Measurements from ENCODE around the gene APOBEC3A.
A peak's percentile ranks its signal among the peaks of the same experiment; 100 is the strongest.

APOBEC3A gene

DNA sequence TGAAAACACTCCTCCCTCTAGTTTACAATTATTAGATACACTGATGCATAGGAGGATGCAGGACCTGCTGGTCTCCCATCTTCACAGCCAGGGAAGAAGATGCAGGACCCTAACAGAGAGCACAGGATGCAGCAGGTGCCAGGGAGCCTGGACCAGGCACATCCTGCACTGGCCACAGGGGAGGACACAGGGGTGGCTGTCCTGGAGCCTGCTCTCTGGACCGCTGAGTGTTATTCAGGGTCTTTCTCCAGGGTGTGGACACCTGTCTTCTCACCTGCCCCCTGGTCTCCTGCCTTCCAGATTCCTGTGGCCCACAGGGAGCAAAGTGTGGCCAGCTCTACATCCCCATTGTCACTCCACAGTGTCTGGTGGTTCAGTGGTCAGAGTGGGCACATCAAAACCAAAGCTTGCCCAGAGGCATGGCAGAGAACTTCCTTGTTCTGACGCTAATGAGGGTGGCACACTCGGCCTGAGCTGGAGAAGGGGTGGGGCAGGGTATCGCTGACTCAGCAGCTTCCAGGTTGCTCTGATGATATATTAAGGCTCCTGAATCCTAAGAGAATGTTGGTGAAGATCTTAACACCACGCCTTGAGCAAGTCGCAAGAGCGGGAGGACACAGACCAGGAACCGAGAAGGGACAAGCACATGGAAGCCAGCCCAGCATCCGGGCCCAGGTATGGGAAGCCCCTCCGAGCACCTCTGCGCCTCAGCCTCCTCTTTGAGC, at the start of gene APOBEC3A:
Gene APOBEC3A, plus strand, starts transcription at position 564 of the 725 bp plus-strand sequence. Its CDS starts 83 bp downstream, at position 647.
- DNase-seq = peak; percentile 44

DNA sequence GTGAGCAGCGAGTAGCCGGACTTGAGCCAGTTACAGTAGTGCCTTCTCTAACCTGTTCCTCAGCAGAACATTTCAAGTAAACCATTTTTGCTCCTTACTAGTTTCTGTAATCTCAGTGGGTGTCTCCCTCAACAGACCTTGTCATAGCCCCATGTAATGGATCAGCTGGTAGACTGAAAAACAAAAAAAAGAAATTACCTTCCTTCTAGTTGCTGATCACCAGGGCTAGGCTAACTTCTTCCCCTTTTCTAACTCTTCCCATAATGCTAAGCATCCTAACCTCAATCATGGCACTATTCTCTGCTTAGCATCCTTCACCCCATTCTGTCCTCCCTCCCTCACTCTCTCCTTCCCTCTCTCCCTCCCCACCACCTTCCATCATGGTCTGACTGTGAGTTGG, 49.6 kb upstream of the APOBEC3A start:
- DNase-seq = no peak

DNA sequence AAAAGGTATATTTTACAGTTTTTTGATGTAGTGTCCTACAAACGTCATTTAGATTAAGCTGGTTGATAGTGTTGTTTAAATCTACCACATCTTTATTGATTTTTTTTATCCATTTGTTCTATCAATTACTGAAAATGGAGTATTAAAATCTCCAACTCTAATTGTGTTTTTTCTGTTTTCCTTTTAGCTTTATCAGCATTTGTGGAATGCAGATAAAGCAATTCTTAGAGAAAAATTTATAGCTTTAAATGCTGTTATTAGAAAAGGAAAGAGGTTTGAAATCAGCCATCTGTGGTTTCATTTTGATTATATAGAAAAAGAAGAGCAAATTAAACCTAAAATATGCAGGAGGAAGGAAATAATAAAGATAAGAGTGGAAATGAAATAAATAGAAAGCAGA, 46.0 kb upstream of the APOBEC3A start:
- DNase-seq = no peak

DNA sequence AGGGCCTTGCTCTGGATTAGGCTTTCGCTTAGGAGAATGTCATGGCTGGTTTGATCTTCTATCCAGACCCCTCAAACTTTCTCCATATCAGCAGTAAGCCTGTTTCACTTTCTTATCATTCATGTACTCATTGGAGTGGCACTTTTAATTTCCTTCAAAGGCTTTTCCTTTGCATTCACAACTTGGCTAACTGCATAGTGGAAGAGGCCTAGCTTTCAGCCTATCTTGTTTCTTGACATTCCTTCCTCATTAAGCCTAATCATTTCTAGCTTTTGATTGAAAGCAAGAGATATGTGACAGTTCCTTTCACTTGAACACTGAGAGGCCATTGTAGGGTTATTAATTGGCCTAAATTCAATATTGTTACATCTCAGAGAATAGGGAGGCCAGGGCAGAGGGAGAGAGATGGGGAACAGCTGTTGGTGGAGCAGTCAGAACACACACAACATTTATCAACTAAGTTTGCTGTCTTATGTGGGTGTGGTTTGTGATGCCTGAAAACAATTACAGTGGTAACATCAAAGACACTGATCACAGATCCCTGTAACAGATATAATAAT, 37.7 kb upstream of the APOBEC3A start:
- no peak for DNase-seq

DNA sequence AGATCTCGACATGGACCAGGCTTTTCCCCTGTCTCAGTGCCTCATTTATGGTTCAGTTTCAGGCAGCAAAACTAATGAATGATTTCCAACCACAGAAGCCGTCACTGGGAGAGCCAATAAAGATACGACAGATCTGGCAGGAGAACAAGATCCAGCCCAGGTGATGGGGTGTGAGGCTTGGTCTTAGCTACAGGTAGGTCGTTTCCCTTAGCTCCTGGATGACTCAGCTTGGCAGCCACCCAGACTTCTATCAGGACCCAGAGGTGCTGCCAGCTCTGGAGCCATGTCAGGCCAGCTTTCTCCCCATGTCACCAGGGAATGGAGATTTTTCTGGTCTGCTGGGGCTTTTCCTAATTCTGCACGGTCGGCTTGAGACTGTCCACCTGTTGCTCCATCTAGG, 36.3 kb upstream of the APOBEC3A start:
- no peak for DNase-seq

DNA sequence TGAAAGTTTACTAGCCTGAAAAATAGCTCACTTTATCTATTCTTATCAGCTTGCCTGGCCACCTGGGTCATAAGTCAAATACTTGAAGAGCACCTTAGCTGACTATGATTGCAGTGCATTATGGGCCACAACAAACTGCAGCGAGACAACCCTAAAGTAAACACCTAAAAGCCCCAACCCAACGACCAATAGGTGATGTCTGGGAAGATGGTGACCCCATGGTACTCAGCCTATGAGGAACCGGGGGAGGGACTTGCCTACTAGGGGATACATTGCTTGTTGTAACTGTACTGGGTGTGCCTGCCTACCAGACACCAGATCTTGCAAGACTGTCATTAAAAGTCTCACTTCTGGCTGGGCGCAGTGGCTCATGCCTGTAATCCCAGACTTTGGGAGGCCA, 35.6 kb upstream of the APOBEC3A start:
- no peak for DNase-seq

DNA sequence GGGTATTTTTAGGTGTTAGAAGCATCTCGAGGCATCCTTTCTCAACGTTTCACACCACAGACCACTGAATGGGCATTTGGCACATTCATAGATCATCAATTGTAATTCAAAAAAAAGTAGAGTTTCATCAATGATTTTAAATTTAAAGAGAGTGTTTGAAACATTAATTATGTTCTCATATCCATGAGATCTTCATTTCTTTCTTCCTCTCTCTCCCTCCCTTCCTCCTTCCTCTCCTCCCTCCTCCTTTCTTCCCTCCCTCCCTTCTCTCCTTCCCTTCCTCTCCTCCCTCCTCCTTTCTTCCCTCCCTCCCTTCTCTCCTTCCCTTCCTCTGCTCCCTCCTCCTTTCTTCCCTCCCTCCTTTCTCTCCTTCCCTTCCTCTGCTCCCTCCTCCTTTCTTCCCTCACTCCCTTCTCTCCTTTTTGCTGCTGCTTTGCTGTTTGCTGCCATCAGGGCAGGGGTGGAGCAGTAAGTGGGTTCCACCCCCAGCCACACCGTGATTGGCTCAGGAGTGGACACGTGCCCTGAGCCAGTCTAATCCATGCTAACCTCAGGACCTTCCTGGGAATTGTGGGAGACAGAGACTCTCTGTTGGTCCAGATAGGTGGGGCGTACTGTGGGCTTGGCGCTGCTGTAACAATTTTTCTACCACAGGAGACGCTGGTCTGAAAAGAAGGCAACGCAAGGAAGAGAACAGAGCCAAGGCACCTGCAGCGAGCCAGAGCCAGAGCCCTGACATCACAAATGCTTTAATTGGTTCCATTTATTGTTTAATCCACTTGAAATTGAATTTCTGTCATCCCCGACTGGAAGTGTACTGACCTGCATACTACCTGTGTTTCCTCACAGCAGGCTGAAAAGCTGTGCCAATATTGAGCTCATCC, 33.7 kb upstream of the APOBEC3A start:
- no peak for DNase-seq

DNA sequence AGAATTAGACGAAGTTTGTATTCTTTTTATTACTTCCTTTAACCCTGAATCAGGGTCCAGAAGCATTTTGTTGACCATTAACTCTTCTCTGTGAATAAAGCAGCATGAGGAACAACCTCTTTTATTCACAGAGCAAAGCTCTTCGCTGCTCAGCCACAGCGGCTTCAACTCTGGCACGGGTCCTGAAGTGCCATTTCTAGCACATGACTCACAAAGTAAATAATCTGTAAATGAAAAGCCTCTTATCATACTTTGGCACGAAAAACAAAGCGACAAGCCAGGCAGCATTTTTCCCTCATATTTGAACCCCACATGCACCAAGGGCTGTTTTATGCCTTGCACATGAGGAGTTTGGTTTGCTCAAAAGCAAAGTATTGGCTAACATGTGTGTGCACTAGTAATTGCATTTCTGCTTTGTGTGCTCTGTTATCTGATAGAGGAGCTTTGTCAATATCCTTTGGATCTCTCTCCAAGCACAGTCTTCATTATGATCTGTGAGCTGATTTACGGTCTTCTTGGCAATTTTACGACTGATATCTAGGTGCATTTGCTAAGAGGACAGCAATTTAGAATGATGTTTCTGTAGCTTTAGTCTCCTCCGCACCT, 33.0 kb upstream of the APOBEC3A start:
- DNase-seq = no peak

DNA sequence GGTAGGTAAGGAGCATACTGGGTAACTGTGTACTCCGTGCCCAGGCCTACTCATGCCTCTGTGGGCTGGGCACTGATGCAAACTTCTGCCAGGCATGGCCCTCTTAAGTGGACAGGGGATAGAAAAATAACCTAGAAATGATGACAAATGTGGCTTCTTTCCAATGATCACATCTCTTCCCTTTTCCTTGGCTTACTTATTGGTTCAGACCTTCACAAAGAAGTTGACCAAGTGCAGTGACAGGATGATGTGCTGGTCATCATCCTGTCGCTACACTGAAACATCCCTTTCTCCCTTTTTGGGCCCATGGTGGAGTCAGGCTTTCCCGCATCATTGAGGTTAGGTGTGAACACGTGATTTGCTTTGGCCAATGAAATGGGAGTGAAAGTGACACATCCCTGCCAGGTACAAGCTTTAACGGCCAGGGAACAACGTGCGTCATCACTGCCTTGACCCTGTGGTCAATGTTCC, 31.8 kb upstream of the APOBEC3A start:
- no peak for DNase-seq

DNA sequence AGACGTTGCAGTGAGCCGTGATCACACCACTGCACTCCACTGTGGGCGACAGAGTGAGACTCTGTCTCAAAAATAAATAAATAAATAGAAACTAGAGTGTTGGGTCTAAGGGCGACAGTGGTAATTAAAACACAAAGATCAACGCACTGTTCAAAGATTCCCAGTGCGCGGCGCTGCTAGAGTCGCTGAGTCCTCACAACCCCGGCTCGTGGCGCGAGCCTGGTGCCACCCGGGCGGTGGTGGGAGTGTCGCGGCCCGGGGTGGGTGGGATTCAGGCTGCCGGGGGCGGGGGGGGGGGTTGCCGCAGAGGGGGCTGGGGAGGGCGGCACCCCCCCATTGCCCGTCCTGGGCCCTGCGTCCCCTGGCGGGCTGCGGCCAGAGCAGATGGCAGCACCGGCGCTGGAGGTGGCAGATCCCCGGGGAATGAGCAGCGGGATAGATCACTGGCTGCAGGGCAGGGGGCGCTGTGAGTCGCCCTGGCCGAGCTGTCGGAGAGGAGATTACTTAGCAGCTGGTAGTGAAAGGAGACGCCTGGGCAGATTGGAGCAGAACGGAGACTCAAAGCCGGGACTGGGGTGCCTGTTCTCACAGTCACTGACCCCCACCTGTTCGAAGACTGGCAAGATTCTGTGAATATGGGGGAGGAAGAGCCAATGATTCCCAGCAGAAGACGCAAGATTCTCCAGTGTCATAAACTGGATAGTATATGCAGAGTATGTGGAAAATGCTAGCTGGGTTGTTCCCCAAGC, 30.2 kb upstream of the APOBEC3A start:
- DNase-seq = peak; percentile 88

DNA sequence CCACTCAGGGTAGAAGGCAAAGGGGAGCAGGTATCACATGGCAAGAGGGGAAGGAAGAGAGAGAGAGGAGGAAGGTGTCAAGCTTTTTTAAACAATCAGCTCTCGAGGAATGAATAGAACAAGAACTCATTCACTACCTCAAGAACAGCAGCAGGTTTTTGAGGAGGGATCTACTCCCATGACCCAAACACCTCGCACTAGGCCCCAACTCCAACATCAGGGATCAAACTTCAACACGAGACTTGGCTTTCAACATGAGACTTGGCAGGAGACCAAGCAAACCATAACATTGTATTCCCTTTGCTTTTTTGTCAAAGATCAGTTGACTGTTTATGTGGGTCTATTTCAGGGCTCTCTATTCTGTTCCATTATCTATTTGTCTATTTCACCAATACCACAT, 26.9 kb upstream of the APOBEC3A start:
- no peak for DNase-seq

DNA sequence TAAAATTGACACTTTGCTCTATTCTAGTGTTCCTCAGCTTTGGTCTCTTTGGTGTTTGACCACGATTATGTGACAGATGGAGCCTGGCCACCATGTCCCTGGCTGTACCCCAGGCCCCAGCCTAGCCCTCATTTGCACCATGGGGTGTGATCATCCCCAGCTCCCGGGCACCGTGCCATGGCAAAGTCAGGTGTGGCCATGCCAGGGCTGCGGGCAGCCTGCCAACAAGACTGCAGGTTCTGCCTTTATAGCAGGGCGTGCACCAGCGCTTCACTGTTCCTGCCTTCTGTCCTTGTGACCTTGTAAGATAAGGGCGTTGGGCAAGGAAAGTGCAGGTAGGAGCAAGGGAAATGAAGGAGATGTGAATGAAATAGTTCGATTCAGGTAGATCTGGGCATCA, 22.4 kb upstream of the APOBEC3A start:
- DNase-seq = peak; percentile 22

DNA sequence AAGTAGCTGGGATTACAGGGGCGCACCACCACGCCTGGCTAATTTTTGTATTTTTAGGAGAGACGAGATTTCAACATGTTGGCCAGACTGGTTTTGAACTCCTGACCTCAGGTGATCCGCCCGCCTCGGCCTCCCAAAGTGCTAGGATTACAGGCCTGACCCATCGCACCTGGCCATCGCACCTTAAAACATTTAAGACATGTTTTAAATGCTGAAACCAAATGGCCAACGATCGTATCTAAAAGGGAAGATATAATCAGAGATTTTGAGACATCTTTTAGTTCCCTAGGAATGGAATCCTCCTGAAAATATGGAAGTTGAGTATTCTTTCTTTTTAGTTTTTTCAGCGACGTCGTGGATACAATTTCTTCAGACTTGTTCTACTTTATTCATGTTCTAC, 21.8 kb upstream of the APOBEC3A start:
- DNase-seq = no peak

DNA sequence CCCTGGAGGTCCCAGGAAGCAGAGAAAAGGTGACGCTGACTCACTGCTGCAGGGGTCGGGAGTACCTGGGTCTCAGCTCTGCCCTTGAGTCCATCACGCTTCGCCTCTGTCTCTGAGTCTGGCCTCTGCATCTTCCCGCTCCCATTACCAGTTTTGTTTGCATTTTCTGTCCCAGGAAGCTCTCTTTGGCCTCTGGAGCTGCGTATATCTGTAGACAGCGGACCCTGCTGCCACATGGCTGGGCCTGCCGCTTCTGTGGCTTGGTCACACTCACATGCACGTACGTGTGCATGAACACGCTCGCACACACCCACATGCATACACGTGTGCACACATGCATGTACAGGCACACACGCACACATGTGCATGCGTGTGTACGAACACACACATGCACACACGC, 20.8 kb upstream of the APOBEC3A start:
- peak; percentile 29 for DNase-seq

DNA sequence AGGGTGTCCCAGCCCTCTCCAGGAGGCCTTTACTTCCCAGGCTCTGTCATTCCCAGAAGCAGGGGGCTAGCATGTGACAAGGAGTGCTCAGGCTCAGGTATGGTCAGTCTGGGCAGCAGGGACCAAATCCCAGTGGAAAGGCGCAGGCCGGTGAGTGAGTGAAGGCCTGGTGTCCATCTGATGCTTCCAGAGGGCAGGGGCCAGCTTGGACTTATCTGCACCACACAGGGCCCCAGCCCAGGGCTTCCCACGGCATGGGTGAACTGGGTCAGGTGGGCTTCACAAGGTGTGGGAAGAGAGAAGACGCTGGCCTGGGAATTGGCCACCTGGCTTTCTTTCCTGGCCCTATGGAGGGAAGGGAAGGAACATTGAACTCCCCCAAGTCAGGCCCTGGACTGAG, 20.4 kb upstream of the APOBEC3A start:
- peak; percentile 17 for DNase-seq

DNA sequence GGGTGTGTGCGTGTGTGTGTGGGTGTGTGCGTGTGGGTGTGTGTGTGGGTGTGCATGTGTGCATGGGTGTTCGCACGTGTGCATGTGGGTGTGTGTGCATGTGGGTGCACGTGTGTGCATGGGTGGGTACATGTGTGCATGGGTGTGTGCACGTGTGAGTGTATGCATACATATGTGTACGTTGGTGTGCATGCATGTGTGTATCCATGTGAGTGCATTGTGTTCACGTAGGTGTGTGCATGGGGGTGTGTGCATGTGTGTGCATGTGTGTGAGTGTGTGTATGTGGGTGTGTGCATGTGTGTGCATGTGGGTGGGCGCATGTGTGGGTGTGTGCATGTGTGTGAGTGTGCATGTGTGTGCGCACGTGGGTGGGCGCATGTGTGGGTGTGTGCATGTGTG, 19.9 kb upstream of the APOBEC3A start:
- DNase-seq = peak; percentile 27

DNA sequence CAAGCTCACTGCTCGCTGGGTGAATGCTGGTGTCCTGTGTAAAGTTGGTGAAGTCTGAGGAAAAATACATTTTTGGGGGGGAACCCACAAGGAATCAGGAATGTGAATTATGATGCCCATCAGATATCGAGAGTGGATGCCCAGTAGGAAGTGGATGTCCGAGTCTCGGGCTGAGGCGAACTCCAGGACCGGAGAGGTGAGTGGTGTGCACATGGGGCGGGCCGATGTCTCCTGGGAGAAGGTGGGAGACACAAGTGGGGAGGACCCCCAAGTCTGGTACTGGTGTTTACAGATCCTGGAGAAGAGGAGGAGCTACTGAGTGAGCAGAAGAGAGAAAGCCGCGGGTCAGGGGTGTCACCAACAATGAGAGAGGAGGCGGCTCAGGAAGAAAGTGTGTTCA, 19.2 kb upstream of the APOBEC3A start:
- peak; percentile 34 for DNase-seq

DNA sequence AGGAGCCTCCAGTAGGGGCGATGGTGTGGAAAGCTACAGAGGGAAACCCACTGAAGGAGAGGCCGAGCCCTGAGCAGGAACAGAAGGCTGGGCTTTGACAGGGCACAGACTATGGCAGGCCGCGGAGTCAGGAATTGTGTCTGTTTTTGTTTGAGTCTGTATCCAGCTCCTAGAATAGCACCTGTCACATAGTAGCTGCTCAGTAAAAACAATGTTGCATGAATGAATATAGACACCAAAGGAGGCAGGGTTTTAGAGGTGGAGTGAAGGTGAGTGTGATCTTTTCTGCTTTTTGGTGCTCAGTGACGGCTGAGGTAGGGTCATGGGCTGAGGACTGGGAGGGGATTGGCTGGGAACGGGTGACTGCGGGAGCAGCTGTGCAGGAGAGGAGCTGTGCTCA, 18.5 kb upstream of the APOBEC3A start:
- no peak for DNase-seq

DNA sequence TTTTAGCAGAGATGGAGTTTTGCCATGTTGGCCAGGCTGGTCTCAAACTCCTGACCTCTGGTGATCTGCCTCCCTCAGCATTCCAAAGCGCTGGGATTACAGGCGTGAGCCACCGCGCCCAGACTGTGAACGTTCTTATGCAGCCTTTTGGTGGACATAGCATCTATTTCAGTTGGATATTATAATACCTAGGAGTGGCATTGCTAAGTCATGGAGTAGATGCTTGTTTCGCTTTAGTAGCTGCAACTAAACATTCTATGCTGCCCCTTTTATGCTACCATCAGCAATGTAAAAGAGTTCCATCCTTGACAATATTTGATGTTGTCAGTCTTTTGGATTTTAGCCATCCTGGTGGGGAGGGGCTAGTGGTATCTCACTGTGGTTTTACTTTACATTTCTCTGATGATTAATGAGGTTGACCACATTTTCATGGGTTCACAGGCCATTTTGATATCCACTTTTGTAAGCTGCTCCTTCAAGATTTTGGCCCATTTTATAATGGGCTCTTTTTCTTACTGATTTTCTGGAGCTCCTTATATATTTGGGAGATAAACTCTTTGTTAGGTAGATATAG, 16.5 kb upstream of the APOBEC3A start:
- DNase-seq = peak; percentile 22

DNA sequence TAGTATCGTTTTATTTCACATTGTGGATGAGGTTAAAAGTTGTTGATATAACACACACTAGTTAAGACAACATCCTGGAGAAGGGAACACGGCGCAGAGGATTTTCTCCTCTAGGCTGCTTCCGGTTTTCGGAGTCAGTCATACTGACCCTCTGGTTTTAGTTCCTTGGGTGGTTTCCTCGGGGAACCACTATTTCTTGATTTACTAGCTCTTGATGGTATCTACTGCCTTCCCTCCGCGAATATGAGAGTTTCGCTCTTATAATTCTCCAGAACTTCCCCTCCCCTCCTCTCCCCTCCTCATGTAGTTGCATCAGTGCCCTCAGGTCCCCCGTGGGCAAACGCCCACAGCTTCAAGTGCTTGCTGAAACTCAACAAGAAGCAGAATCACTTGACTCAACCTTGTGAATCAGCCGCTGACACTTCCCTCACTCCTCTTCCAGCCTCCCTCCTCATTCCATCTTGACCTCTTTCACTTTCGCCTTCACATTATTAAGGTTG, 15.9 kb upstream of the APOBEC3A start:
- peak; percentile 12 for DNase-seq

DNA sequence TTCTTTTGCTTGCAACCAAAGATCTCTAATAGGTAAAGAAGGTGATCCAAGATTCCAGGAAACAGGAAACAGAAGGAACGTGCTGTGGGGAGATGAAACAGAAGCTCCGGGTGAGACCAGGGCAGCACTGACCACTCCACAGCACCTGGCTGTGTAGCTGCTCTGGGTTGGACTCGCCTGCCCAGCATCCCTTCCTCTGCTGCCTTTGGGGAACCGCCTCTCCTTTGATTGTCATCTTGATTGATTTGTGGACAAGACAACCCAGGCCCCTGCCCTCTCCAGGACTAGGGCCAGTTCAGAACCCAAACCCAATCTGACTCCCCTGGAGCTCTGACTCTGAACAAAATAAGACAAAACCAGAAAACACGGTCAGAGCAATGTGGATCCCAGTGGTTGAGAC, 14.7 kb upstream of the APOBEC3A start:
- DNase-seq = peak; percentile 16

DNA sequence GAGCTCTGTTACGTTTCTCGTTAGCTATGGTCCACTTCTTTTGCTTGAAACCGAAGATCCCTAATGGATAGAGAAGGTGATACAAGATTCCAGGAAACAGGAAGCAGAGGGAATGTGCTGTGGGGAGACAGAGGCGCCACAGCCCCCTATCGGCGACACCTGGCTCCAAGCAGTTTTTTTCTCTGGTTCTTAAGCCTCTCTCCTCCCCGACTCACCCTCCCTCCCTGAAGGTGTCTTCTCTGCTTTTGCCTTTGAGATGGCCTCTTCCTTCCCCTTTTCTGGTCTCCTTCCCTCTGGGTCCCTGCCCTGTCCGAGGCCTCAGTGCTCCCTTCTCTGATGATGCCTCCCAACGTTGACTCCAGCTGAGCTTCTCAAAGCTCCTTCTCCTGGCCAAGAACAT, 14.2 kb upstream of the APOBEC3A start:
- peak; percentile 21 for DNase-seq
